HG03520 (cell line): ENCODE results near the gene ATXN1.
"Not testable (repeated sequence)": the region's sequence is repeated elsewhere in the genome, so short reads cannot be mapped to it uniquely, and the experiment has no call there.

Source experiments
- ATAC-seq: cut with Tn5 transposase; IDR thresholded peaks from one replicate; pipeline ENCODE4 v1.9.1; 2021; ENCODE audit warnings: mild to moderate bottlenecking, moderate library complexity; ENCODE audit not compliant: unreplicated experiment

The ATXN1 gene

GRCh38 chr6:16625291-16626265 lies 135.7 kb downstream of the ATXN1 start:
- no peak for ATAC-seq

GRCh38 chr6:16624636-16625290 lies 136.5 kb downstream of the ATXN1 start:
- ATAC-seq = no peak

GRCh38 chr6:16623731-16624130 lies 137.5 kb downstream of the ATXN1 start:
- ATAC-seq = no peak

- no peak for ATAC-seq
Measured at GRCh38 chr6:16623029-16623653, 138.1 kb downstream of the ATXN1 start.

GRCh38 chr6:16622193-16622592 lies 139.1 kb downstream of the ATXN1 start:
- ATAC-seq = no peak

- no peak for ATAC-seq
Measured at GRCh38 chr6:16621002-16621401, 140.3 kb downstream of the ATXN1 start.

- no peak for ATAC-seq
Measured at GRCh38 chr6:16619777-16620176, 141.5 kb downstream of the ATXN1 start.

- ATAC-seq = no peak
Measured at GRCh38 chr6:16618962-16619361, 142.3 kb downstream of the ATXN1 start.

GRCh38 chr6:16615215-16615614 lies 146.0 kb downstream of the ATXN1 start:
- ATAC-seq = not testable (repeated sequence)

GRCh38 chr6:16614143-16614542 lies 147.1 kb downstream of the ATXN1 start:
- ATAC-seq = not testable (repeated sequence)

- not testable (repeated sequence) for ATAC-seq
Measured at GRCh38 chr6:16613504-16613903, 147.8 kb downstream of the ATXN1 start.

- ATAC-seq = no peak
Measured at GRCh38 chr6:16608444-16608843, 152.8 kb downstream of the ATXN1 start.

GRCh38 chr6:16602035-16602434 lies 159.2 kb downstream of the ATXN1 start:
- ATAC-seq = peak; percentile 75

- ATAC-seq = no peak
Measured at GRCh38 chr6:16600701-16601100, 160.6 kb downstream of the ATXN1 start.

GRCh38 chr6:16600026-16600425 lies 161.2 kb downstream of the ATXN1 start:
- ATAC-seq = no peak

- no peak for ATAC-seq
Measured at GRCh38 chr6:16596616-16597331, 164.5 kb downstream of the ATXN1 start.

- no peak for ATAC-seq
Measured at GRCh38 chr6:16595514-16596120, 165.6 kb downstream of the ATXN1 start.

GRCh38 chr6:16594849-16595248 lies 166.4 kb downstream of the ATXN1 start:
- no peak for ATAC-seq

GRCh38 chr6:16592223-16592911 lies 168.9 kb downstream of the ATXN1 start:
- ATAC-seq = peak; percentile 6
